Measurements from ENCODE around the gene WWOX. TPM values are rescaled to one million over a fixed set of nuclear protein-coding genes. Genes with fewer than 3 reads are reported as not detected.

WWOX gene
- total RNA-seq, 5 donors from 2014 or later (not counting 1 experiment from before 2014, with no cell fraction given), result 21.2 to 26.0 (median 22.6) TPM

- 100% methylated on average over 1 of the region's 5 CpGs for whole genome bisulfite sequencing (ENCODE audit: insufficient coverage)
- peaks cover 0 to 4% (median 0%) of the 10 kb centered on the region in 3 donors for H3K9me3 Mint-ChIP-seq
- Histone ChIP-seq H3K27ac (ENCODE audit: low read length) (no peak overlapping the region), H3K4me3 (ENCODE audit: control insufficient read depth in 1 of 2, extremely low read depth in 1 of 2, low read length in 1 of 2) (no peak overlapping the region), H3K9me3 (no peaks in the 10 kb centered on the region), H3K27me3 (replicated peaks in 1 of 2; ENCODE audit: control insufficient read depth in 2 of 2, extremely low read depth in 1 of 2, insufficient read depth in 2 of 2, low read length in 1 of 2) (no peaks in the 10 kb centered on the region), H3K36me3 (ENCODE audit: control insufficient read depth in 2 of 2, extremely low read depth in 1 of 2, insufficient read depth in 1 of 2, low read length in 1 of 2) (no peaks in the 10 kb centered on the region), H3K4me1 (ENCODE audit: control insufficient read depth in 1 of 2, extremely low read depth in 1 of 2, insufficient read depth in 2 of 2, low read length in 2 of 2) (no peaks in the 10 kb centered on the region)
- H3K27me3 Mint-ChIP-seq, result no peaks in the 10 kb centered on the region
- H3K27ac Mint-ChIP-seq, result no peak overlapping the region
- POLR2A ChIA-PET, result no interaction called here
- CTCF ChIA-PET, result interaction anchor here in 1 of 2 donors (0.6 kb wide), 1 partner anchor 313 kb away, joined by 3 read pairs; no protein-coding TSS in a partner anchor
- no peak overlapping the region for H3K4me3 Mint-ChIP-seq
- peaks cover 4% of the 10 kb centered on the region for H3K36me3 Mint-ChIP-seq
- H3K4me1 Mint-ChIP-seq, result no peaks in the 10 kb centered on the region
- no peak for DNase-seq
- ATAC-seq (replicated peaks in 1 of 4), result no peak
Observed at GRCh38 chr16:78693496-78693895, 594.0 kb downstream of the WWOX start.

GRCh38 chr16:78694414-78694813, 595.0 kb downstream of the WWOX start:
- Histone ChIP-seq H3K27me3 (replicated peaks in 1 of 2; ENCODE audit: control insufficient read depth in 2 of 2, extremely low read depth in 1 of 2, insufficient read depth in 2 of 2, low read length in 1 of 2) (no peaks in the 10 kb centered on the region), H3K9me3 (no peaks in the 10 kb centered on the region), H3K36me3 (ENCODE audit: control insufficient read depth in 2 of 2, extremely low read depth in 1 of 2, insufficient read depth in 1 of 2, low read length in 1 of 2) (no peaks in the 10 kb centered on the region), H3K4me1 (ENCODE audit: control insufficient read depth in 1 of 2, extremely low read depth in 1 of 2, insufficient read depth in 2 of 2, low read length in 2 of 2) (no peaks in the 10 kb centered on the region), H3K27ac (ENCODE audit: low read length) (no peak overlapping the region), H3K4me3 (ENCODE audit: control insufficient read depth in 1 of 2, extremely low read depth in 1 of 2, low read length in 1 of 2) (no peak overlapping the region)
- Mint-ChIP-seq H3K9me3 (peaks cover 0 to under 1% (median 0%) of the 10 kb centered on the region in 3 donors), H3K27me3 (no peaks in the 10 kb centered on the region), H3K4me3 (no peak overlapping the region), H3K4me1 (no peaks in the 10 kb centered on the region), H3K27ac (no peak overlapping the region), H3K36me3 (peaks cover 4% of the 10 kb centered on the region)
- 97% methylated on average over 3 of the region's 3 CpGs for WGBS (ENCODE audit: insufficient coverage)
- CTCF ChIA-PET, result no interaction called here
- no peak for DNase-seq
- no peak for ATAC-seq (replicated peaks in 1 of 4)
- POLR2A ChIA-PET, result no interaction called here

DNA sequence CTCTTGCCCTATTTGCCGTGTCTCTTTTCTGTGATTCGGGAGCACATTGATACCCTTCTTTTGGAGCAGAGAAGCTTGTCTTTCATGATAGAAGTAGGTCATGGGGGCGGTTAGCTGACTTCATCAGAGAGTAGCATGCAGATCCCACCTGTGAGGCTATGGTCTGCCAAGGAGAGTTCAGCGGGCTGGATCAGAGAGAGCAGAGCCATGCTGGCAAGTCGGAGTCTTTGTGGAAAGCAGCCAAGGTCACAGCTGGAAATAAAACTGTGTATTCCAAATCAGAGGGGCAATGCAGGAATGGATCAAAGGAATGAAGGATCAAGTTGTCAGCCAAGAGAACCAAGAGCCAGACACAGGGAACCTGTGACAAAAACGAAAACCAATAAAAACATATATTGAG, 595.9 kb downstream of the WWOX start:
- CTCF ChIA-PET, result no interaction called here
- Histone ChIP-seq H3K36me3 (ENCODE audit: control insufficient read depth in 2 of 2, extremely low read depth in 1 of 2, insufficient read depth in 1 of 2, low read length in 1 of 2) (no peaks in the 10 kb centered on the region), H3K27me3 (replicated peaks in 1 of 2; ENCODE audit: control insufficient read depth in 2 of 2, extremely low read depth in 1 of 2, insufficient read depth in 2 of 2, low read length in 1 of 2) (no peaks in the 10 kb centered on the region), H3K4me1 (ENCODE audit: control insufficient read depth in 1 of 2, extremely low read depth in 1 of 2, insufficient read depth in 2 of 2, low read length in 2 of 2) (no peaks in the 10 kb centered on the region), H3K4me3 (ENCODE audit: control insufficient read depth in 1 of 2, extremely low read depth in 1 of 2, low read length in 1 of 2) (no peak overlapping the region), H3K9me3 (no peaks in the 10 kb centered on the region), H3K27ac (ENCODE audit: low read length) (no peak overlapping the region)
- H3K4me3 Mint-ChIP-seq, result no peak overlapping the region
- no peak for ATAC-seq (replicated peaks in 1 of 4)
- peaks cover 4% of the 10 kb centered on the region for H3K36me3 Mint-ChIP-seq
- POLR2A ChIA-PET, result no interaction called here
- no peak for DNase-seq
- WGBS (ENCODE audit: insufficient coverage), result 98% methylated on average over 5 of the region's 6 CpGs
- no peaks in the 10 kb centered on the region for H3K9me3 Mint-ChIP-seq
- H3K4me1 Mint-ChIP-seq, result no peaks in the 10 kb centered on the region
- H3K27me3 Mint-ChIP-seq, result no peaks in the 10 kb centered on the region
- H3K27ac Mint-ChIP-seq, result no peak overlapping the region

- Mint-ChIP-seq H3K36me3 (no peaks in the 10 kb centered on the region), H3K27me3 (no peaks in the 10 kb centered on the region), H3K4me1 (no peaks in the 10 kb centered on the region), H3K4me3 (no peak overlapping the region), H3K27ac (no peak overlapping the region), H3K9me3 (no peaks in the 10 kb centered on the region)
- 100% methylated on average over 1 of the region's 2 CpGs for WGBS (ENCODE audit: insufficient coverage)
- no peaks in the 10 kb centered on the region for H3K4me1 ChIP-seq (ENCODE audit: control insufficient read depth in 1 of 2, extremely low read depth in 1 of 2, insufficient read depth in 2 of 2, low read length in 2 of 2)
- CTCF ChIA-PET, result interaction anchor here (0.6 kb wide), 2 partner anchors 9 to 35 kb away, joined by 3 to 5 read pairs; no protein-coding TSS in a partner anchor
- POLR2A ChIA-PET, result interaction anchor here in 1 of 2 donors (0.6 kb wide), 1 partner anchor 88 kb away, joined by 3 read pairs; no protein-coding TSS in a partner anchor
- H3K27ac ChIP-seq (ENCODE audit: low read length), result no peak overlapping the region
- H3K4me3 ChIP-seq (ENCODE audit: control insufficient read depth in 1 of 2, extremely low read depth in 1 of 2, low read length in 1 of 2), result no peak overlapping the region
- ATAC-seq (replicated peaks in 1 of 4), result no peak
- no peaks in the 10 kb centered on the region for H3K27me3 ChIP-seq (replicated peaks in 1 of 2; ENCODE audit: control insufficient read depth in 2 of 2, extremely low read depth in 1 of 2, insufficient read depth in 2 of 2, low read length in 1 of 2)
- H3K9me3 ChIP-seq, result no peaks in the 10 kb centered on the region
- no peaks in the 10 kb centered on the region for H3K36me3 ChIP-seq (ENCODE audit: control insufficient read depth in 2 of 2, extremely low read depth in 1 of 2, insufficient read depth in 1 of 2, low read length in 1 of 2)
- DNase-seq, result no peak
Observed at GRCh38 chr16:78696797-78697196, 597.3 kb downstream of the WWOX start.

DNA sequence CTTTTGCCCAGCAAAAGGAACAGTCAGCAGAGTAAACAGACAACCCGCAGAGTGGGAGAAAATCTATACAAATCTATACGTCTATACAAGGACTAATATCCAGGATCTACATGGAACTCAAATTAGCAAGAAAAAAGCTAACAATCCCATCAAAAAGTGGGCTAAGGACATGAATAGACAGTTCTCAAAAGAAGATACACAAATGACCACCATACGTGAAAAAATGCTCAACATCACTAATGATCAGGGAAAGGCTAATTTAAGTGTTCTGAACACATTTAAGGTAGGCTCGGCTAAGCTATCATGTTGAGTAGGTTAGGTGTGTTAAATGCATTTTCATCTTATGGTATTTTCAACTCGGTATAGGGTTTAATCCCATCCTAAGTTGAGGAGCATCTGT, 598.0 kb downstream of the WWOX start:
- H3K9me3 ChIP-seq, result no peaks in the 10 kb centered on the region
- ChIA-PET POLR2A (interaction anchor here in 1 of 2 donors (0.6 kb wide), 1 partner anchor 738 kb away, joined by 3 read pairs; no protein-coding TSS in a partner anchor), CTCF (interaction anchor here (0.6 to 0.7 kb wide), 2 partner anchors 8 to 36 kb away, joined by 3 read pairs; no protein-coding TSS in a partner anchor)
- Mint-ChIP-seq H3K36me3 (no peaks in the 10 kb centered on the region), H3K4me3 (no peak overlapping the region), H3K4me1 (no peaks in the 10 kb centered on the region), H3K27ac (no peak overlapping the region), H3K9me3 (no peaks in the 10 kb centered on the region), H3K27me3 (no peaks in the 10 kb centered on the region)
- no peaks in the 10 kb centered on the region for H3K4me1 ChIP-seq (ENCODE audit: control insufficient read depth in 1 of 2, extremely low read depth in 1 of 2, insufficient read depth in 2 of 2, low read length in 2 of 2)
- DNase-seq (no peak), ATAC-seq (replicated peaks in 1 of 4) (no peak)
- no peaks in the 10 kb centered on the region for H3K36me3 ChIP-seq (ENCODE audit: control insufficient read depth in 2 of 2, extremely low read depth in 1 of 2, insufficient read depth in 1 of 2, low read length in 1 of 2)
- H3K27me3 ChIP-seq (replicated peaks in 1 of 2; ENCODE audit: control insufficient read depth in 2 of 2, extremely low read depth in 1 of 2, insufficient read depth in 2 of 2, low read length in 1 of 2), result no peaks in the 10 kb centered on the region
- no peak overlapping the region for H3K27ac ChIP-seq (ENCODE audit: low read length)
- WGBS (ENCODE audit: insufficient coverage), result no CpG with 5 or more reads among the region's 5 CpGs
- H3K4me3 ChIP-seq (ENCODE audit: control insufficient read depth in 1 of 2, extremely low read depth in 1 of 2, low read length in 1 of 2), result no peak overlapping the region

DNA sequence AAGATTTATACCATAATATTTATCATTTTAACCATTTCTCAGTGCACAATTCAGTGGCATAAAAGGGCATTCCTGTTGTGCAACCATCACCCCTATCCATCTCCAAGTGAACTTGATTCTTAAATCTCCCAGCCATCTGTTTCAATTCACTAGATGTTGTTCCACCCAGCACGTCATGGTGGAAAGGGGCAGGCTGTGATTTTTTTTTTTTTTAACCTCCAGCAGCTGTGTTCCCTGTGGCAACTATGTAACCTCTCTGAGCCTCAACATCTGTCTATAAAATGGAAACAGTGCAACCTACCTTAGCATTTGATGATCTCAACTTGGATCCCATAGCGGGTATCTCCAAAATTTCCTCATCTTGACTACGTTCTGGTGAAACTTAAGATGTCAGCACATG, 604.5 kb downstream of the WWOX start:
- POLR2A ChIA-PET, result no interaction called here
- no peak overlapping the region for H3K27ac Mint-ChIP-seq

More for the DNA sequence above, 604.5 kb downstream of the WWOX start:
- ATAC-seq (replicated peaks in 1 of 4), result no peak
- H3K9me3 ChIP-seq, result no peaks in the 10 kb centered on the region
- no peaks in the 10 kb centered on the region for H3K27me3 ChIP-seq (replicated peaks in 1 of 2; ENCODE audit: control insufficient read depth in 2 of 2, extremely low read depth in 1 of 2, insufficient read depth in 2 of 2, low read length in 1 of 2)
- peaks cover 0 to 9% (median 3%) of the 10 kb centered on the region in 3 donors for H3K9me3 Mint-ChIP-seq
- DNase-seq, result no peak
- 86% methylated on average over 2 of the region's 3 CpGs for WGBS (ENCODE audit: insufficient coverage)
- no peaks in the 10 kb centered on the region for H3K36me3 ChIP-seq (ENCODE audit: control insufficient read depth in 2 of 2, extremely low read depth in 1 of 2, insufficient read depth in 1 of 2, low read length in 1 of 2)
- no peak overlapping the region for H3K4me3 Mint-ChIP-seq
- peaks cover 2 to 8% (median 5%) of the 10 kb centered on the region in 3 donors for H3K4me1 Mint-ChIP-seq
- no peak overlapping the region for H3K4me3 ChIP-seq (ENCODE audit: control insufficient read depth in 1 of 2, extremely low read depth in 1 of 2, low read length in 1 of 2)
- CTCF ChIA-PET, result no interaction called here
- H3K4me1 ChIP-seq (ENCODE audit: control insufficient read depth in 1 of 2, extremely low read depth in 1 of 2, insufficient read depth in 2 of 2, low read length in 2 of 2), result no peaks in the 10 kb centered on the region
- no peak overlapping the region for H3K27ac ChIP-seq (ENCODE audit: low read length)
- no peaks in the 10 kb centered on the region for H3K27me3 Mint-ChIP-seq
- peaks cover 2% of the 10 kb centered on the region for H3K36me3 Mint-ChIP-seq
